ENCODE measurements around the gene CTRB1. TPM values are rescaled to one million over a fixed set of nuclear protein-coding genes. Genes with fewer than 3 reads are reported as not detected.

CTRB1 gene
- total and polyA plus RNA-seq, 2 of the 8 experiments (the other 6 are each of a cell fraction or from before 2014, with no cell fraction given), result not detected

- no peak for TF ChIP-seq CHD7 (IDR thresholded peaks at IDR 0.05; ENCODE audit: insufficient replicate concordance, low read length)
- no peak for TF ChIP-seq HDAC6 (IDR thresholded peaks at IDR 0.05; ENCODE audit: low read depth, low read length)
- no peak for TF ChIP-seq BACH1 (IDR thresholded peaks at IDR 0.05; ENCODE audit: low read length)
- no peak for TF ChIP-seq SRF (IDR thresholded peaks at IDR 0.05; ENCODE audit: low read depth, low read length)
- peak; percentile 82 for TF ChIP-seq POLR2AphosphoS5 (IDR thresholded peaks at IDR 0.05; ENCODE audit: low read depth, low read length)
- TF ChIP-seq RFX5 (IDR thresholded peaks at IDR 0.05; ENCODE audit: borderline replicate concordance, low read depth, low read length), result no peak
- TF ChIP-seq SP1 (IDR thresholded peaks at IDR 0.05; ENCODE audit: low read depth, low read length), result no peak
- no peak for TF ChIP-seq CTCF (IDR thresholded peaks at IDR 0.05; ENCODE audit: control extremely low read depth in 1 of 3, insufficient read depth in 1 of 3, low read depth in 1 of 3, low read length in 3 of 3)
Measured at GRCh38 chr16:75251280-75252048, 32.7 kb downstream of the CTRB1 start, which contains the start of gene BCAR1 (continued).
